HG03196 (cell line): Measurements from ENCODE around the gene PCBD1.

ENCODE experiments used
- ATAC-seq: cut with Tn5 transposase; IDR thresholded peaks from one replicate; pipeline ENCODE4 v1.9.1; 2021; ENCODE audit not compliant: unreplicated experiment

PCBD1 gene

DNA sequence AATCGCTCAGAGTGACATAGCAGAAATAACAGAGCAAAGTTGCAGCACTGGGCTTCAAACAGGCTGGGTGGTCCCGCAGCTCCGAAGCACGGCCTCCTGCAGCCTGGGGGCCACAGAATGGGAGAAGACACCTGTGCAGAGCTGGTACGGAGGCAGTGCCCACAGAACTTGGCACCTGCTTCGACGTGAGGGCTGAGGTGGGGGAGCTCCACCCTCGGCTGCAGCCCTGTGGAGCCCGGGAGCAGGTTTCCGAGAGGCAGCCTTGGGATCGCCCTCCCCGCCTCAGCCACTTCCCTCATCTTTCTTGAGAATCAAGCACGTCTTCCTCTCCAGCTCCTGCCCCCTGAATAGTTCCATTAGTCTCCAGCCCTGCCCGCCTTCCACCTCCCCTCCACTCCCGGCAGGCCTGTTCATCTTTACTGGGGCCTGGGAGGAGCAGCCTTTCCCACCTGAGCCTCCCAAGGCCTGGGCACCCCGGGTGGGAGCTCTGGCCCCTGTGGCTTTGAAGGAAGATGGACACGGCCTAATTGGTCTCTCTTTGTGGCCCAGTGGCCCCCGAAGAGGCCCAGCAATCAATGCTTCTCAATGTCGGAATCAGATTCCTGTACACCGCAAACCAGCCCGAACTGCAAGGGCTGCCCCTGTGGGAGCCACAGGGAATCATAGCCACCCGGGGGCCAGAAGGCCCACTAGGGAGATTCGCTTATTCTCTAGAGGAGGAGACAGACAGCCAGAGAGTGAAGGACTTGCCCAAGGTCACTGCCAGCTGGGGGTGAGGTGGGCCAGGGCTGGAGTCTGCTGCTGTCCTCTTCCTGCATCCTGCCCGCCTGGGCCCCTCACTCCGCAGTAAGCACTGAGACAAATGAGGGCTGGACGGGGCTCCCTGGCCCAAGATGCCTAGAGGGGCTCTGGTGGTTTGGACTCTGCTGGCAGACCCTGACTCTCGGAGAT, 17.0 kb upstream of the PCBD1 start:
- ATAC-seq = no peak

GRCh38 chr10:70903262-70903921, 15.0 kb upstream of the PCBD1 start:
- no peak for ATAC-seq

DNA sequence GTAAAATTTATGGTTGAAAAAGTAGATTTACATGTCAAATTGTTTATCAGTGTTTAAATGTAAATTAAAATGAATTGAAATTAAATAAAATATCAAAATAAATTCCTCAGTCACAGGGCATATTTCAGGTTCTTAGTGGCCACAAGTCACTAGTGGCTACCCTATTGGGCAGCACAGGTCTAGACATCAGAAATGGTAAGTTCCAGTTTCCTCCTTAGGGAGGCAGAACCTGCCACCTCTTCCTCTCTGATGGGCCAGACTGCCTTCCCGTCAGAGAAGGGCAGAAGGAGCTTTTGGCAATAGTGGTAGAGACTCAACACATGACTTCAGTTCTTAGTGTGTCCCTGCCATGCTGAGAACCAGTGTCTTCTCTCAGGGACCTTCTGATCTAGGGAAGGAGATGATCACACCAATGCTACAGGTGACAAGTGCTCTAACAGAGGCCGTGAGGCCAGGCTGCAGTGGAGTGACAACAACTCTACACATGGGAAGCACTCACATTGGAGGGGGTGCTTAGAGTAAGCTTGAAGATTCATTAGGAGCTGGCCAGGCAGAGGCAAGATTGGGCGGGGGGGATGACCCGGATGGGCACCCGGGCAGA, 14.4 kb upstream of the PCBD1 start:
- ATAC-seq = no peak

- no peak for ATAC-seq
Observed at GRCh38 chr10:70901276-70901878, 13.0 kb upstream of the PCBD1 start.

GRCh38 chr10:70899096-70899495, 10.7 kb upstream of the PCBD1 start:
- ATAC-seq = no peak

DNA sequence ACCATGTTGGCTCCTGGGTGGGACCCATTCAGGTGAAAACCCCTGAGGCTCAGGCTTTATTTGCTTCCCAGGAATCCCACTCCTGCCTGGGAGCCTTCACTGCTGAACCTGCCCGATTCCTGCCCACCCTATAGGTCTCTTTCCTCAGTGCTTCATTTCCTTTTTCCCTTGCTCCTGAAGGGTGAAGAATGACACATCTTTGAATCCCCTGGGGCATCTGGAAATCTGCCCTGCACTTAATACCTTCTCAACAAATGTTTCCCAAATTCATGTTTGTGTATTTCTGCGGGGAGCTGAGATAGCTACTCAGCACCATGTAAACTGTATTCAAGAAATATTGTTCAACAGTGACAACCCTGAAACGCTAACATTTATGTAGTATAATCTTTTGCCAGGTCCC, 10.3 kb upstream of the PCBD1 start:
- no peak for ATAC-seq

DNA sequence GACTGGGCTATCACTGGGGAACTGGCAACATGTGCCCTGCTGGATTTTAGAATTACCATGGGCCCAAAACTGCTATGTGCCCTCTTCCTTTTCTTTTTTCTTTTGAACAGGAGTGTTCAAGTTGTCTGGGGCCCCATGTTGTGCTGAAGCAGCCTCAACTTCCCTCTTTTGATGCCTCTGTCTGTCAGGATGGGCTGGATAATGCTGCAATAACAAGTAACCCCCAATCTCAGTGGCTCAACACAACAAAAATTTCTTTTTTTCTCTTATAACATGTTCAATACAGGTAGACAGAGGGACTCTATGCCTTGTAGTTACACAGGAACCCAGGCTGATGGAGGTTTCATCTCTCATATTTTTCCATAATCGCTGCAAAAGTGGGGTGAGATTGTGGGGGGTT, 8.2 kb upstream of the PCBD1 start:
- ATAC-seq = no peak

DNA sequence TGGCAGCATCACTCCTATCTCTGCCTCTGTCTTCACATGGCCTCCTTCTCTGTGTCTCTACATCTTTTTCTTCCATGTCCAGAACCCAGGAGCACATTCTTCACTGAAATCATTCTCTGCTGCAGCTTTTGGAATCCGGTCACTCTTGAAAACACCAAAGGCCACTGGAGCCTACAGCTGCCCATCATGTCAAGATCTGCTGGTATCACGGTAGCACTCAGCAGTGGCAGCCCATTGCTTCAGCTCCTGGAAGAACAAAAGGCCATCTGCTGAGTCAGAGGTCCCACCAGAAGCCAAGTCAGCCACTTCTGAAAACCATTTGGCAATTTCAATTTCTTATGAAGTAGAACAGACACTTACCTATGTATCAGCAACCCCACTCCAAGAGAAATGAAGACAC, 6.1 kb upstream of the PCBD1 start:
- ATAC-seq = no peak

DNA sequence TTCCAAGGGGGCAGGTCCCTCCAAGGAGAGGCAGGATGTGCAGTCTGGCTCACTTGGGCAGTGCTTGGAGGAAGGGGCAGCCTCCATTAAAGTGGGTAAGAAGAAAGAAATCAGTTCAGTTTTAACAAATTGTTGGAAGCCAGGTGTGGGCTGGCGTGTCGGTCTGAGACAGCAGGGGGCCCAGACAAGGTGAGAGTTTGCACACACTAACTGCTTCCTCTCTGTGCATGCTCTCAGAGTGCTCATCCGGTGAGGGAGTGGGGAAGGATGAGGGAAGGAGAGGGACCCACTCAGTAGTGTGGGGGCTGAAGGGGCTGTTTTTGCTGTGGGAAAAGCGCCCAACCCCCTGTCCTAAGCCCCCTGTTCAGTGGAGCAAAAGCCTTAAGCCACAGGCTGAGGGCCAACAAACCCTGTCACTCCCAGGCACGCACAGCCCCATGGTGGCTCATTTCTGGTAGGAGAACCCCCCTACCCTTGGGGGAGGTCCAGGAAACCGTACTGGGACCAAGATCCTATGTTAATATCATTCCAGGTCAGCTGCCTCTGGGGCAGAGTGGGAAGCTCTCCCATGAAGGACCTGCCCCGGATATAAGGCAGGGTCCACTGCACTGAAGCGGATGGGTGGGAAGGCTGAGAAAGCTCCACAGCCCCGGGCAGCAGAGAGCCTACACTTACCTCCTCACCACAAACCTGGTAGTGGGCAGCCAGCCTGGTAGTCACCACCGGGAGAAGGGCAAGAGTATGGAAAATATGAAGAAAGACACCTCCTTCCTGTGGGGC, 5.1 kb upstream of the PCBD1 start:
- no peak for ATAC-seq

GRCh38 chr10:70892631-70893030, 4.3 kb upstream of the PCBD1 start:
- no peak for ATAC-seq

DNA sequence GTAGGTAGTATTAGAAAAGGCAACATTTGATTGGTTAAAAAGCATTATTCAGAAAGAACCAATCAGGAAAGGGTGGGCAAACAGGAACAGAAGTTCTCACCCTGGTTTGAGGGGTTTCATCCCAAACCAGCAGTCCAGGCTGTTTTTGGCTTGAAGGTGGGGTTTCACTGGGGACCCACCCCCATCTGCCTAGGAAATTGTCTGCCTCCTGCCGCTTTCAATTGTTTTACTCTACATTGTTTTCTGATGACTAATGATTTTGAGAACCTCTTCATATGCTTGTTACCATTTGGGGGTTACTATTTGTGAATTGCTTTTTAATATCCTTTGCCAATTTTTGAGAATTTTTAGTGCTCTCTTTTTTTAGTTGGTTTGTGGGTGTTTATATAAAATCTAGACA, 3.3 kb upstream of the PCBD1 start:
- ATAC-seq = no peak

DNA sequence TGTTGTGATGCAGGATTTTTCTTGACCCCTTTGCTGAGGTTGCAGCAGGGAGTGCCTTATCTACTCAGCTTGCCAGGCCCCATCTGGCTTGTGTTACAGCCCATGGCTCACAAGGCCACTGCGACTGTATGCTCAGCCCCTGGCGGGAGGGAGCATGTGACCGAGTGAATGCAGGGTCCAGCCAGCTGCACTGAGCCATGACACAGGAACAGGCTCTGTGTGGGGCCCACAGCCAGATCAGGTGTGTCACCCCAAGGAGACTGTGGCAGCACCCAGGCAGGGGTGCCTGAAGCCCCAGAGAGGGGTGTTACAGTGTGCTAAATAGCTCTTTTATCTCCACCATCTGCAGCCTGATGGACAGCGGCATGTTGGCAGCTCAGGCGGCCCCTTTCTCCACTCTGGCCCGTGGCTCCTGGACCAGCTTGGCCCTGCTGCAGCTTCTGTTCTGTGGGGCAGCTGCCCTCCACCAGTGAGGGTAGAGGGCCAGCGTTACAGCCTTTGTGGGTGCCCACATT, 2.6 kb upstream of the PCBD1 start:
- ATAC-seq = no peak

- no peak for ATAC-seq
Observed at GRCh38 chr10:70889291-70889690, 926 bp upstream of the PCBD1 start.

GRCh38 chr10:70886921-70887665, 1.3 kb downstream of the PCBD1 start:
- no peak for ATAC-seq

DNA sequence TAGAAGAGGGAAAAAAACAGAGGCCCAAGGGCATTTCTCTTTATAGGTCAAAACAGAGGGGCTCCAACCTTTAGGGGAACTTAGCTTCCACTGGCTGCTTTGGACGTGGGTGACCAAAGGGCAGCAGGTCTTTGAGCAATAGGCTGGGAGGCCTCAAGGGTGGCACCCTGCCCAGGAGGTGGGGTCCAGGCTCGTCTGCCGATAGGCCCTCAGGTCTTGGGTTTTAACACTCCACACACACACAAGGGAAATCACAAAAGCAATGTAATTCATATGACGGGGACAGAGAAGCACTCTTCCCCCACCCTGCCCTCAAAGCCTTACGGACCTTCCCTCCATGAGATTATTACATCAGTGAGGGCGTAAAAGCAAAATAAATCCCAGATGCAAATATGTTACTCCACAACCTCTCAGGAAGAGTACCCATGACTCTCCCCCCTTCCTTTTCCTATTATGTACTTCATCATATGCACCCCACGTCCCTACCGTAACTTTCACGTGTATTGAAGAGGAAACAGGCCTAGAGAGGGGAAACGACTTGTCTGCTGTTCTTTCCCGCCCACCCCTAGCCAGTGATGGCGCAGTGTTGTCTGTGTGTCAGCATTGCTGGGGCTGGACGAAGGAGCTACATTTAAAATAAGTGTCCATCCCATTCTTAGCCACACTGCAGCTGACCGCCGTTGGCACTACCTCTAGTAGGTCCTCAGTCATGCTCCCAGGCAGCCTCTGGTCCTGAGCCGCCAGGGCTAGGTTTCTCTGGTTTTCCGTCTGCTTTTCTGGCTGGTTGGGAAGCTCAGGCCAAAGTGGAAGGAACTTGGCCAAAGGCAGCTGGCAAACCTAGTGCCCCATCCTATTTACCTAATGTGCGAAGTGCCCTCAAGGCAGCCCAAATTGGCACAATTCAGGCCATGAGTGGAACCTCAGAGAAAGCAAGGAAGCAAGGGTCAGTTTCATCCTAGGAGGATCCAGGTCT, 2.1 kb downstream of the PCBD1 start:
- no peak for ATAC-seq

DNA sequence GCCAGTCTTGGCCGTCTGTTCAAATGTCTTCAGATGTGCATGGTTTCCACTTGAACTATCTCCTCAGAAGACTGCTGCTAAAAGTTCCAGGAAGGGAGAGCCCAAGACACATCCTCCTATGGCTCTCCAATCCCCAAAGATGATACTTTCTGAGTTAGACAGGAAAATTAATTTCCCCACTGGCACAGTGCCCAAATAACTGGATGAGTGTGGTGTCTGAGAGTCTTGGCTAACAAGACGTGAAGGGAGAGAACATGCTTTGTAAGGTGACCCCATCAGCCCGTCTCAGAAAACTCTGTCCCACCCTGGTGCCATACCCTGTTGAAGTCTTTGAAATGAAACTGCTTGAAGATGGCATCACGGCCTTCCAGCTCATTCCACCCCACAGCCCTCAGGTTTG, 2.9 kb downstream of the PCBD1 start:
- ATAC-seq = no peak

DNA sequence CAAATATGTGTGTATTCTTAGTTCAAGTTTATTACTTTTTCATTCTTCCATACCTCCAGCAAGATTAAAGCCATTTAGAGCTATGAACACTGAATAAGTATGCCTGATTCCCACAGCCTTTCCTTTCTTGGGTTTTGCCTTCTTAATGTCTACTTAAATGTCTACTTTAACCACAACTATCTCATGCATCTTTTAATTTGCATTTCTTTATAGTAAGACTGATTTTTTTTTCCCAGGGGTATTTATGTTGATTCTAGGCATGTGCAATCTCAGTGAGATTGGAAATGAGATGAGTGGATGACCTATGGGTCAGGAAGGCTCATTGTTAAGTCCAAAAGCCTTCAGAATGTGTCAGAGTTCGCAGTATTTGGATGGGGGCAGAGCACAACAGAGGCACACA, 3.6 kb downstream of the PCBD1 start:
- no peak for ATAC-seq

- ATAC-seq = no peak
Observed at GRCh38 chr10:70880077-70880534, 8.3 kb downstream of the PCBD1 start.

DNA sequence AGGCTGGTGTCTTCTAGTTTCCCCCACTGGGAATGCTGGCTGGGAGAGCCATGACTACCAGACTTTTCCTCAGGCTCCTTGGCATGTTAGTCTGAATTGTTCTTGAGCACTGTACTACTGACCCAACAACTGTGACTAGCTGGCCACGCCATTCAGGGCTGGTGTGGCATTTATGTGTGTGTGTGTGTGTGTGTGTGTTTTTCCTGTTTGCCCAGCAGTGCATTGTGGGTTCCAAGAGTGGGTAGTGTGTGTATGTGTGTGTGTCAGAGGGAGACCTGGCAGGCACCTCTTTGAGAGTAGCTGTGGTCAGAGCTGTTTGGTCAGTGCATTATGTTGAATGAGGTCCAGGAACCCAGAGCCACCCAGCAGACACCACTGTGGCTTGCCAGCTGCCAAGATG, 9.2 kb downstream of the PCBD1 start:
- ATAC-seq = no peak
